ENCODE measurements around the gene RNF148.
"Not testable (repeated sequence)": the region's sequence is repeated elsewhere in the genome, so short reads cannot be mapped to it uniquely, and the experiment has no call there.

RNF148 gene

DNA sequence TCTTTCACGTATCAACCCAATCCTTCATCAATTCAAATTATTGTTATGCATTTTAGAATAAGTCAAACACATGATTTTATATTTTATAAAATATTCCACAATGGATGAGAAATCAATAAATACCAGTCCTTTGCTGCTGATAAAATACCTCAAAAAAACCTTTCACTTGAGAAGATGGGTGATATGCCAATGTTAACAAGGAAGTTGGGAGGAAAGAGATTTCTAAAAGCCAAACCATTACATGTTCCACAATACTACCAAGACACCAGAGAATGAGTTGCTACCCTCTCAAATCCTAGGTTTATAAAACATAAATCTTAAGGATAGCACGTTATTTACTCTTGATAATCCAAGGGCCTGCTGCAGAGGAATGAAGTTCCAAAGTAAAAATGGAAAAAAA, 18.2 kb downstream of the RNF148 start:
- no peak overlapping the region for H3K4me3 ChIP-seq (replicated peaks; ENCODE audit: insufficient read depth, low read length)
- TF ChIP-seq, protein P1, sequence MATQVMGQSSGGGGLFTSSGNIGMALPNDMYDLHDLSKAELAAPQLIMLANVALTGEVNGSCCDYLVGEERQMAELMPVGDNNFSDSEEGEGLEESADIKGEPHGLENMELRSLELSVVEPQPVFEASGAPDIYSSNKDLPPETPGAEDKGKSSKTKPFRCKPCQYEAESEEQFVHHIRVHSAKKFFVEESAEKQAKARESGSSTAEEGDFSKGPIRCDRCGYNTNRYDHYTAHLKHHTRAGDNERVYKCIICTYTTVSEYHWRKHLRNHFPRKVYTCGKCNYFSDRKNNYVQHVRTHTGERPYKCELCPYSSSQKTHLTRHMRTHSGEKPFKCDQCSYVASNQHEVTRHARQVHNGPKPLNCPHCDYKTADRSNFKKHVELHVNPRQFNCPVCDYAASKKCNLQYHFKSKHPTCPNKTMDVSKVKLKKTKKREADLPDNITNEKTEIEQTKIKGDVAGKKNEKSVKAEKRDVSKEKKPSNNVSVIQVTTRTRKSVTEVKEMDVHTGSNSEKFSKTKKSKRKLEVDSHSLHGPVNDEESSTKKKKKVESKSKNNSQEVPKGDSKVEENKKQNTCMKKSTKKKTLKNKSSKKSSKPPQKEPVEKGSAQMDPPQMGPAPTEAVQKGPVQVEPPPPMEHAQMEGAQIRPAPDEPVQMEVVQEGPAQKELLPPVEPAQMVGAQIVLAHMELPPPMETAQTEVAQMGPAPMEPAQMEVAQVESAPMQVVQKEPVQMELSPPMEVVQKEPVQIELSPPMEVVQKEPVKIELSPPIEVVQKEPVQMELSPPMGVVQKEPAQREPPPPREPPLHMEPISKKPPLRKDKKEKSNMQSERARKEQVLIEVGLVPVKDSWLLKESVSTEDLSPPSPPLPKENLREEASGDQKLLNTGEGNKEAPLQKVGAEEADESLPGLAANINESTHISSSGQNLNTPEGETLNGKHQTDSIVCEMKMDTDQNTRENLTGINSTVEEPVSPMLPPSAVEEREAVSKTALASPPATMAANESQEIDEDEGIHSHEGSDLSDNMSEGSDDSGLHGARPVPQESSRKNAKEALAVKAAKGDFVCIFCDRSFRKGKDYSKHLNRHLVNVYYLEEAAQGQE (IDR thresholded peaks at IDR 0.05; ENCODE audit: insufficient replicate concordance, low read depth): no peak
- no peak for TF ChIP-seq GABPA (IDR thresholded peaks at IDR 0.05; ENCODE audit: low read depth)
- TF ChIP-seq, protein P2, sequence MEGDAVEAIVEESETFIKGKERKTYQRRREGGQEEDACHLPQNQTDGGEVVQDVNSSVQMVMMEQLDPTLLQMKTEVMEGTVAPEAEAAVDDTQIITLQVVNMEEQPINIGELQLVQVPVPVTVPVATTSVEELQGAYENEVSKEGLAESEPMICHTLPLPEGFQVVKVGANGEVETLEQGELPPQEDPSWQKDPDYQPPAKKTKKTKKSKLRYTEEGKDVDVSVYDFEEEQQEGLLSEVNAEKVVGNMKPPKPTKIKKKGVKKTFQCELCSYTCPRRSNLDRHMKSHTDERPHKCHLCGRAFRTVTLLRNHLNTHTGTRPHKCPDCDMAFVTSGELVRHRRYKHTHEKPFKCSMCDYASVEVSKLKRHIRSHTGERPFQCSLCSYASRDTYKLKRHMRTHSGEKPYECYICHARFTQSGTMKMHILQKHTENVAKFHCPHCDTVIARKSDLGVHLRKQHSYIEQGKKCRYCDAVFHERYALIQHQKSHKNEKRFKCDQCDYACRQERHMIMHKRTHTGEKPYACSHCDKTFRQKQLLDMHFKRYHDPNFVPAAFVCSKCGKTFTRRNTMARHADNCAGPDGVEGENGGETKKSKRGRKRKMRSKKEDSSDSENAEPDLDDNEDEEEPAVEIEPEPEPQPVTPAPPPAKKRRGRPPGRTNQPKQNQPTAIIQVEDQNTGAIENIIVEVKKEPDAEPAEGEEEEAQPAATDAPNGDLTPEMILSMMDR (IDR thresholded peaks at IDR 0.05; ENCODE audit: insufficient read depth, low read length): no peak
- TF ChIP-seq POLR2AphosphoS5 (IDR thresholded peaks at IDR 0.05; ENCODE audit: low read depth): no peak
- no peak for TF ChIP-seq SPI1 (IDR thresholded peaks at IDR 0.05; ENCODE audit: borderline replicate concordance, low read depth)
- no peak overlapping the region for H3K27ac ChIP-seq (replicated peaks)
- DNase-seq (ENCODE audit: low read depth in 1 of 2, low spot score in 1 of 2): no peak
- H3K27me3 ChIP-seq (ENCODE audit: insufficient read depth, poor library complexity, severe bottlenecking): no peaks in the 10 kb centered on the region

DNA sequence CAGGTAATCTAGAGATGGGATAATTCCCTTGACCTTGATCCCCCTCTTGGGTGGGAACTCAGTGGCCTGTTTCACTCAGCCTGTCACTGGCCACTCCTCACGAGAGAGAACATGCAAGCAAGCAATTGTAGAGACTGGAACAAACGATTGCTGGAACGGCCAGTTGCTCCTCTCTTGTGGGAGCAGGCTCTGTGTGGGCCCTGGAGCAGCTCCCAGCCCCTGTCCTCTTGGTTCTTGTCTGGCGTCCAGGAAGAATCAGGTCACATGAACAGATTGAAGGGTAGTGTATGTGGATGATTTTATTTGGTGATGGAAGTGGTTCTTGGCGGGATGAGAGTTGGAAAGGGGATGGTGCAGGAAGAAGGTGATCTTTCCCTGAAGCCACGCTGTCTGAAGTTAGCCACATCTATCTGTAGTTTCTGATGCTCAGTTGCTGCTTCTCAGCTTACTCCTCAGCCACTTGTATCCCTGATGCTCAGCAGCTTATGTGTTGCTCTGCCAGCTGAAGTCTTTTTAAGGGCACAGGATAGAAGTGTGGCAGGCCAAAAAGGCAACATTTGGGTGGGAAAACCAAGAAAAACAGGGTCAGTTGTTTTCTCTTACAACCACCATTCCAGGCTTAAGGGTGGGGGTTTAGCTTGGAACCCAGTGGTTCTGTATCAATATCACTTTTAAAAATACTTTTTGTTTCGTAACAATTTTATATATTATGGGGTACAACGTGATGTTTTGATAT, 19.7 kb downstream of the RNF148 start:
- Histone ChIP-seq H3K27me3 (ENCODE audit: insufficient read depth, poor library complexity, severe bottlenecking) (no peaks in the 10 kb centered on the region), H3K4me3 (replicated peaks; ENCODE audit: insufficient read depth, low read length) (no peak overlapping the region), H3K27ac (replicated peaks) (no peak overlapping the region)
- TF ChIP-seq GABPA (IDR thresholded peaks at IDR 0.05; ENCODE audit: low read depth) (no peak), SPI1 (IDR thresholded peaks at IDR 0.05; ENCODE audit: borderline replicate concordance, low read depth) (no peak), POLR2AphosphoS5 (IDR thresholded peaks at IDR 0.05; ENCODE audit: low read depth) (no peak)
- TF ChIP-seq, protein P2 (IDR thresholded peaks at IDR 0.05; ENCODE audit: insufficient read depth, low read length): no peak
- TF ChIP-seq, protein P1 (IDR thresholded peaks at IDR 0.05; ENCODE audit: insufficient replicate concordance, low read depth): no peak
- no peak for DNase-seq (ENCODE audit: low read depth in 1 of 2, low spot score in 1 of 2)

DNA sequence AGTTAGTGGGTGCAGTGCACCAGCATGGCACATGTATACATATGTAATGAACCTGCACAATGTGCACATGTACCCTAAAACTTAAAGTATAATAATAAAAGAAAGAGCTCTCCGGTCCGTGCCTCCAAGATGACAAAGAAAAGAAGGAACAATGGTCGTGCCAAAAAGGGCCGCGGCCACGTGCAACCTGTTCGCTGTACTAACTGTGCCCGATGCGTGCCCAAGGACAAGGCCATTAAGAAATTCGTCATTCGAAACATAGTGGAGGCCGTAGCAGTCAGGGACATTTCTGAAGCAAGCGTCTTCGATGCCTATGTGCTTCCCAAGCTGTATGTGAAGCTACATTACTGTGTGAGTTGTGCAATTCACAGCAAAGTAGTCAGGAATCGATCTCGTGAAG, 21.5 kb downstream of the RNF148 start:
- DNase-seq (ENCODE audit: low read depth in 1 of 2, low spot score in 1 of 2): not testable (repeated sequence)

DNA sequence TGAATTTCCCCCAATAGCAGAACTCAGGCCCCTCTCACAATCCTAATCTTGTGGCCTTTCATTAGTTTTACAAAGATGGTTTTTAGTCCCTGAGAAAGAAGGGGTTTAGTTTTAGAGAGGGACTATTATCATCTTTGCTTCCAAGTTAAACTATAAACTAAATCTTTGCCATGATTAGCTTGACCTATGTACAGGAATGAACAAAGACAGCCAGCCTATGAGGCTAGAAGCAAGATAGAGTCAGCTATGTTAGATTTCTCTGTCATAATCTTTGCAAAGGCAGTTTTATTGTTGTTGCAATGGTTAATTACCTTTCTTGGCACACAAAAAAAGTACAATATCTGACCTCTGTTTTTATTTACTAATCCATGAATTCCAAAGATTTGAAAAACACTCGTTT, 22.9 kb downstream of the RNF148 start:
- H3K27ac ChIP-seq (replicated peaks): no peak overlapping the region

More for the DNA sequence above, 21.5 kb downstream of the RNF148 start:
- not testable (repeated sequence) for H3K4me3 ChIP-seq (replicated peaks; ENCODE audit: insufficient read depth, low read length); H3K27me3 ChIP-seq (ENCODE audit: insufficient read depth, poor library complexity, severe bottlenecking); H3K27ac ChIP-seq (replicated peaks)

DNA sequence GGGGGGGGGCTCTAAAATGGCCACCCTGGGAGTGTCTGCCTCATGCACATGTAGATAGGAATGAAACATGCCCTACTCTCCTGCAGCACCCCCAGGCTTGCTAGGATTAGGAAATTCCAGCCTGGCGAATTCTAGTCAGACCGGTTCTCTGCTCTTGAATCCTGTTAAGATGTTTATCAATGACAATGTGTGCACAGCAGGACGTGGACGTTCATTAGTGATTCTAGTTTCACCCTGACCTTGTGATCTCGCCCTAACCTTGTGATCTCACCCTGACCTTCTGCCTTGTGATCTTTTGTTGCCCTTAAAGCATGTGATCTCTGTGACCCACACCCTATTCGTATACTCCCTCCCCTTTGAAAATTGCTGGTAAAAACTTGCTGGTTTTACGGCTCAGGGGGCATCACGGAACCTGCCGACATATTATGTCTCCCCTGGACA, 23.4 kb downstream of the RNF148 start:
- H3K27me3 ChIP-seq (ENCODE audit: insufficient read depth, poor library complexity, severe bottlenecking); DNase-seq (ENCODE audit: low read depth in 1 of 2, low spot score in 1 of 2); H3K4me3 ChIP-seq (replicated peaks; ENCODE audit: insufficient read depth, low read length); H3K27ac ChIP-seq (replicated peaks): not testable (repeated sequence)

More for the DNA sequence above, 22.9 kb downstream of the RNF148 start:
- Histone ChIP-seq H3K4me3 (replicated peaks; ENCODE audit: insufficient read depth, low read length) (no peak overlapping the region), H3K27me3 (ENCODE audit: insufficient read depth, poor library complexity, severe bottlenecking) (no peaks in the 10 kb centered on the region)
- TF ChIP-seq GABPA (IDR thresholded peaks at IDR 0.05; ENCODE audit: low read depth) (no peak), SPI1 (IDR thresholded peaks at IDR 0.05; ENCODE audit: borderline replicate concordance, low read depth) (no peak)
- DNase-seq (ENCODE audit: low read depth in 1 of 2, low spot score in 1 of 2): no peak

Data from HL-60 (cell line).